A673 (cell line): ENCODE results near the gene SYCN. TPM values are rescaled to one million over a fixed set of nuclear protein-coding genes. Genes with fewer than 3 reads are reported as not detected.

Experiments
- BruUV-seq: library from RNA; stranded (reverse); fragments of 400-500 nt; replicated peaks from 2 replicates; lab custom pipeline; 2021; lab: Mats Ljungman, UMichigan
- CTCF ChIA-PET: fragments of 300-600 bp; sonication (Branson Sonifier 250); formaldehyde crosslinking; loops from one replicate; lab custom pipeline; 2022; ENCODE audit warnings: antibody characterized with exemption; lab: Charles Lee
- POLR2A ChIA-PET: fragments of 300-600 bp; sonication (Branson Sonifier 250); formaldehyde crosslinking; loops from one replicate; lab custom pipeline; 2022; ENCODE audit warnings: antibody characterized with exemption; ENCODE audit not compliant: low non-redundant PET; lab: Charles Lee
- DNase-seq: peaks from one replicate; pipeline ENCODE4 v3.0.0-alpha.2; 2015; ENCODE audit warnings: low spot score
- H3K27ac ChIP-seq: fragments of 200-600 bp; sonication (generic); 2 replicates; pipeline ENCODE4 v1.5.1; 2016; ENCODE audit warnings: mixed run types, low read depth, mild to moderate bottlenecking, mixed read lengths, antibody characterized with exemption, low read length; ENCODE audit not compliant: poor library complexity, severe bottlenecking
- H3K27me3 ChIP-seq: fragments of 200-600 bp; sonication (generic); replicated peaks from 2 replicates; pipeline ENCODE4 v1.6.1; 2017; ENCODE audit warnings: mixed run types, low read depth, mild to moderate bottlenecking, mixed read lengths, antibody characterized with exemption, low read length; ENCODE audit not compliant: insufficient read depth, poor library complexity
- H3K36me3 ChIP-seq: fragments of 200-600 bp; sonication (generic); 2 replicates; pipeline ENCODE4 v1.6.1; 2016; ENCODE audit warnings: mixed run types, mild to moderate bottlenecking, mixed read lengths, antibody characterized with exemption, low read length; ENCODE audit not compliant: insufficient read depth, poor library complexity, severe bottlenecking
- H3K4me1 ChIP-seq: fragments of 200-600 bp; sonication (generic); 2 replicates; pipeline ENCODE4 v1.6.1; 2017; ENCODE audit warnings: mixed run types, mild to moderate bottlenecking, mixed read lengths, antibody characterized with exemption, low read length; ENCODE audit not compliant: insufficient read depth, poor library complexity, severe bottlenecking
- H3K4me3 ChIP-seq: fragments of 200-600 bp; sonication (generic); 2 replicates; pipeline ENCODE4 v1.5.1; 2016; ENCODE audit warnings: low read depth, mixed run types, mild to moderate bottlenecking, mixed read lengths, low read length; ENCODE audit not compliant: poor library complexity, severe bottlenecking
- H3K9me3 ChIP-seq: fragments of 200-600 bp; sonication (generic); 2 replicates; pipeline ENCODE4 v1.6.1; 2016; ENCODE audit warnings: mixed run types, low read depth, mild to moderate bottlenecking, mixed read lengths, antibody characterized with exemption, low read length; ENCODE audit not compliant: poor library complexity, severe bottlenecking
- EZH2 ChIP-seq: fragments of 200-600 bp; sonication (generic); IDR thresholded peaks from 2 replicates; pipeline ENCODE4 v1.6.1; 2017; ENCODE audit warnings: borderline replicate concordance, low read depth, mild to moderate bottlenecking, mixed read lengths, antibody characterized with exemption, low read length; ENCODE audit not compliant: poor library complexity, severe bottlenecking
- intact Hi-C: fragments of 100-400 bp; cut with micrococcal nuclease; formaldehyde crosslinking; loops from one replicate; pipeline ENCODE4 v1.10.0; 2022; ENCODE audit not compliant: unreplicated experiment
- total RNA-seq: library from RNA; stranded (reverse); gene quantifications from 2 replicates; pipeline ENCODE4 v1.2.3, GENCODE V29; 2021
- TF ChIP-seq, protein P1 (sequence below): fragments of 300-800, 200-600 bp; sonication (generic); conservative IDR thresholded peaks from 2 replicates; pipeline ENCODE4 v1.5.1; 2017; ENCODE audit warnings: low read depth, mild to moderate bottlenecking, antibody characterized with exemption, low read length, moderate library complexity, mixed read lengths

Gene SYCN
- total RNA-seq, 1 experiment from 2014 or later, result not detected

DNA sequence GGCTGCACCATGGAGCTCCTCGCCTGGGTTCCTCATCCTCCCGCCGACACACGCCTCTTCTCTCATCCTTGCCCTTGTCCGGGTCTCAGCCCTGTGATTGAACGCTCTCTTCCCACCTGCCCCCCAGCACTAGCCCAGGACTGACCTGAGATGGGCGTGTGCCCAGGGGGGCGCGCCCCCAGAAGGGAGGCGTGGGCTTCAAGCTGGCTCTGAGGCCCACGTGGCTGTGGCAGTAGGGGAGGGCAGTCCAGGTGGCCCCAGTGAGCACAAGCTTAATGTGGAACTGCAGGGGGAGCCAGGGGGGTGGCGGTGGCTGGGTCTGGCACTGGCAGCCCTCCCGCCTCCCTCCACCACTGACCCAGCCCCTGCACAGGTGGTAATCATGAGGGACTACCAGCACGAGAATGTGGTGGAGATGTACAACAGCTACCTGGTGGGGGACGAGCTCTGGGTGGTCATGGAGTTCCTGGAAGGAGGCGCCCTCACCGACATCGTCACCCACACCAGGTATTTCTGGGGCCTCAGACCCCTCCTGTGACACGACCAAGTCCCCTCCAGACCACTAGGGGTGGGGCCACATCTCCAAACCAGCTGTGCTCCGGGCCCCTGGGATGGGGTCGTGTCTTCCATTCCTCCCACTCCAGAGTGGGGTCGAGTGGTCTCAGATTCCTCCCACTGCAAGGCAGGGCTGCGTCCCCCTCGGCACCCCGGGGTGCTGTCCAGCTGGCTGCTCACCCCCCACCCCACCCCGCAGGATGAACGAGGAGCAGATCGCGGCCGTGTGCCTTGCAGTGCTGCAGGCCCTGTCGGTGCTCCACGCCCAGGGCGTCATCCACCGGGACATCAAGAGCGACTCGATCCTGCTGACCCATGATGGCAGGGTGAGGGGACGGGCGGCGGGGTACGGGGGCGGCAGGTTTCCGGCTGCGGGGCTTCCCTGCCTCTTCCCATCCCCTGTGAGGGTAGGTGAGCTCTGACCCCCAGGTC is 29.2 kb downstream of the SYCN start:
- BruUV-seq, result no TSS peak
- intact Hi-C loops, result no loop called here

DNA sequence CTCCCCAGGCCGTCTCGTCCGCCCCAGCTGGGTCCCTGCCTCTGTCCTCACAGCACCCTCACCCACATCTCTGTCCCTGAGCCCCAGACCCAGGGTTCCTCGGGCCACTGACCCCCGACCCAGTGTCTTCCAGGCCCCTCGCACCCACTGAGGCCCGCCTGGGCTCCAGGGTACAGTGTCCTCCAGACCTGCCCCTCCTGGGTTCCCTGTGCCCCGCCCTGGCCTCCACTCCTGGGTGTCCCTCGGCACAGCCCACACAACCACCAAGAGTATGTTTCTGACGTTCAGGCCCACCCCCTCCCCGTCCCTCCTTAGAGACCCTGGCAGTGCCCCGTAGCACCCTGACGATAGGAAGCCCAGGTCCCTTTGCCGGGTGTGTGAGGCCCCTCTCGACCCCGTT is 29.9 kb downstream of the SYCN start:
- intact Hi-C loops, result no loop called here
- Histone ChIP-seq H3K9me3 (no peaks in the 10 kb centered on the region), H3K27ac (no peak overlapping the region), H3K36me3 (peaks cover 16% of the 10 kb centered on the region), H3K4me3 (no peak overlapping the region), H3K27me3 (no peaks in the 10 kb centered on the region), H3K4me1 (no peaks in the 10 kb centered on the region)
- POLR2A ChIA-PET, result no interaction called here
- CTCF ChIA-PET, result no interaction called here
- BruUV-seq, result no TSS peak
- no peak for TF ChIP-seq EZH2
- TF ChIP-seq, protein P1, sequence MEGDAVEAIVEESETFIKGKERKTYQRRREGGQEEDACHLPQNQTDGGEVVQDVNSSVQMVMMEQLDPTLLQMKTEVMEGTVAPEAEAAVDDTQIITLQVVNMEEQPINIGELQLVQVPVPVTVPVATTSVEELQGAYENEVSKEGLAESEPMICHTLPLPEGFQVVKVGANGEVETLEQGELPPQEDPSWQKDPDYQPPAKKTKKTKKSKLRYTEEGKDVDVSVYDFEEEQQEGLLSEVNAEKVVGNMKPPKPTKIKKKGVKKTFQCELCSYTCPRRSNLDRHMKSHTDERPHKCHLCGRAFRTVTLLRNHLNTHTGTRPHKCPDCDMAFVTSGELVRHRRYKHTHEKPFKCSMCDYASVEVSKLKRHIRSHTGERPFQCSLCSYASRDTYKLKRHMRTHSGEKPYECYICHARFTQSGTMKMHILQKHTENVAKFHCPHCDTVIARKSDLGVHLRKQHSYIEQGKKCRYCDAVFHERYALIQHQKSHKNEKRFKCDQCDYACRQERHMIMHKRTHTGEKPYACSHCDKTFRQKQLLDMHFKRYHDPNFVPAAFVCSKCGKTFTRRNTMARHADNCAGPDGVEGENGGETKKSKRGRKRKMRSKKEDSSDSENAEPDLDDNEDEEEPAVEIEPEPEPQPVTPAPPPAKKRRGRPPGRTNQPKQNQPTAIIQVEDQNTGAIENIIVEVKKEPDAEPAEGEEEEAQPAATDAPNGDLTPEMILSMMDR, result no peak
- DNase-seq, result no peak

More for the DNA sequence above, 29.2 kb downstream of the SYCN start:
- Histone ChIP-seq H3K4me3 (no peak overlapping the region), H3K4me1 (no peaks in the 10 kb centered on the region), H3K27me3 (no peaks in the 10 kb centered on the region), H3K9me3 (no peaks in the 10 kb centered on the region), H3K27ac (no peak overlapping the region), H3K36me3 (peaks cover 18% of the 10 kb centered on the region)
- DNase-seq, result no peak
- ChIA-PET POLR2A (no interaction called here), CTCF (no interaction called here)
- no peak for TF ChIP-seq EZH2
- TF ChIP-seq, protein P1, result no peak

DNA sequence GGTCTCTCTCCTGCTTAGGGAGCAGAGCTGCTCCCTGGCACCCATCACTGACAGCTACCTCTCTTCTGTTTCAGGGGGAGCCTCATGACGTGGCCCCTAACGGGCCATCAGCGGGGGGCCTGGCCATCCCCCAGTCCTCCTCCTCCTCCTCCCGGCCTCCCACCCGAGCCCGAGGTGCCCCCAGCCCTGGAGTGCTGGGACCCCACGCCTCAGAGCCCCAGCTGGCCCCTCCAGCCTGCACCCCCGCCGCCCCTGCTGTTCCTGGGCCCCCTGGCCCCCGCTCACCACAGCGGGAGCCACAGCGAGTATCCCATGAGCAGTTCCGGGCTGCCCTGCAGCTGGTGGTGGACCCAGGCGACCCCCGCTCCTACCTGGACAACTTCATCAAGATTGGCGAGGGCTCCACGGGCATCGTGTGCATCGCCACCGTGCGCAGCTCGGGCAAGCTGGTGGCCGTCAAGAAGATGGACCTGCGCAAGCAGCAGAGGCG is 30.5 kb downstream of the SYCN start:
- TF ChIP-seq EZH2, result no peak
- TF ChIP-seq, protein P1, result no peak
- POLR2A ChIA-PET, result no interaction called here
- CTCF ChIA-PET, result interaction anchor here (0.6 kb wide), 1 partner anchor 247 kb away, joined by 5 read pairs; no protein-coding TSS in a partner anchor
- BruUV-seq, result no TSS peak
- intact Hi-C loops, result no loop called here
- Histone ChIP-seq H3K9me3 (no peaks in the 10 kb centered on the region), H3K27me3 (no peaks in the 10 kb centered on the region), H3K4me3 (no peak overlapping the region), H3K36me3 (peaks cover 16% of the 10 kb centered on the region), H3K4me1 (no peaks in the 10 kb centered on the region), H3K27ac (no peak overlapping the region)
- no peak for DNase-seq
